Measurements from ENCODE around the gene MOG.

DNA sequence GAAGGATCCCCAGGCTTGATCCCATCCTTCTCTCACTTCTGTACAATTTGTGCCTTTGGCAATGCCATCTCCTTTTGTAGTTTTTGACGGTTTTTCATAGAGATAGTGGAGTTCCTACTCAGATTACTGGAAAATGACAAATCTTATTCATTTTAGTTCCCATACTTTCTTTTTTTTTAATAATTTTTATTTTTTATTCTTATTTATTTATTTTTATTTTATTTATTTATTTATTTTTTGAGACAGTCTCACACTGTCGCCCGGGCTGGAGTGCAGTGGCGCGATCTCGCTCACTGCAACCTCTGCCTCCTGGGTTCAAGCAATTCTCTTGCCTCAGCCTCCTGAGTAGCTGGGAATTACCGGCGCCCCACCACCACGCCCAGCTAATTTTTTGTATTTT lies 19.6 kb upstream of the MOG start:
- TF ChIP-seq, protein P1, sequence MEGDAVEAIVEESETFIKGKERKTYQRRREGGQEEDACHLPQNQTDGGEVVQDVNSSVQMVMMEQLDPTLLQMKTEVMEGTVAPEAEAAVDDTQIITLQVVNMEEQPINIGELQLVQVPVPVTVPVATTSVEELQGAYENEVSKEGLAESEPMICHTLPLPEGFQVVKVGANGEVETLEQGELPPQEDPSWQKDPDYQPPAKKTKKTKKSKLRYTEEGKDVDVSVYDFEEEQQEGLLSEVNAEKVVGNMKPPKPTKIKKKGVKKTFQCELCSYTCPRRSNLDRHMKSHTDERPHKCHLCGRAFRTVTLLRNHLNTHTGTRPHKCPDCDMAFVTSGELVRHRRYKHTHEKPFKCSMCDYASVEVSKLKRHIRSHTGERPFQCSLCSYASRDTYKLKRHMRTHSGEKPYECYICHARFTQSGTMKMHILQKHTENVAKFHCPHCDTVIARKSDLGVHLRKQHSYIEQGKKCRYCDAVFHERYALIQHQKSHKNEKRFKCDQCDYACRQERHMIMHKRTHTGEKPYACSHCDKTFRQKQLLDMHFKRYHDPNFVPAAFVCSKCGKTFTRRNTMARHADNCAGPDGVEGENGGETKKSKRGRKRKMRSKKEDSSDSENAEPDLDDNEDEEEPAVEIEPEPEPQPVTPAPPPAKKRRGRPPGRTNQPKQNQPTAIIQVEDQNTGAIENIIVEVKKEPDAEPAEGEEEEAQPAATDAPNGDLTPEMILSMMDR (conservative IDR thresholded peaks at IDR 0.05; ENCODE audit: low read depth in 2 of 2): no peak
- TF ChIP-seq JUNB (IDR thresholded peaks at IDR 0.05; ENCODE audit: unreplicated experiment) (no peak), POLR2AphosphoS5 (IDR thresholded peaks at IDR 0.05; ENCODE audit: low read depth) (no peak), EZH2phosphoT487 (IDR thresholded peaks at IDR 0.05; ENCODE audit: unreplicated experiment) (no peak), EZH2 (IDR thresholded peaks at IDR 0.05; ENCODE audit: low read depth, unreplicated experiment) (no peak), NANOG (IDR thresholded peaks at IDR 0.05; ENCODE audit: borderline replicate concordance) (no peak), CREB1 (CRISPR knock-in tag; IDR thresholded peaks at IDR 0.05; ENCODE audit: low read depth) (no peak)
- TF ChIP-seq, protein P2, sequence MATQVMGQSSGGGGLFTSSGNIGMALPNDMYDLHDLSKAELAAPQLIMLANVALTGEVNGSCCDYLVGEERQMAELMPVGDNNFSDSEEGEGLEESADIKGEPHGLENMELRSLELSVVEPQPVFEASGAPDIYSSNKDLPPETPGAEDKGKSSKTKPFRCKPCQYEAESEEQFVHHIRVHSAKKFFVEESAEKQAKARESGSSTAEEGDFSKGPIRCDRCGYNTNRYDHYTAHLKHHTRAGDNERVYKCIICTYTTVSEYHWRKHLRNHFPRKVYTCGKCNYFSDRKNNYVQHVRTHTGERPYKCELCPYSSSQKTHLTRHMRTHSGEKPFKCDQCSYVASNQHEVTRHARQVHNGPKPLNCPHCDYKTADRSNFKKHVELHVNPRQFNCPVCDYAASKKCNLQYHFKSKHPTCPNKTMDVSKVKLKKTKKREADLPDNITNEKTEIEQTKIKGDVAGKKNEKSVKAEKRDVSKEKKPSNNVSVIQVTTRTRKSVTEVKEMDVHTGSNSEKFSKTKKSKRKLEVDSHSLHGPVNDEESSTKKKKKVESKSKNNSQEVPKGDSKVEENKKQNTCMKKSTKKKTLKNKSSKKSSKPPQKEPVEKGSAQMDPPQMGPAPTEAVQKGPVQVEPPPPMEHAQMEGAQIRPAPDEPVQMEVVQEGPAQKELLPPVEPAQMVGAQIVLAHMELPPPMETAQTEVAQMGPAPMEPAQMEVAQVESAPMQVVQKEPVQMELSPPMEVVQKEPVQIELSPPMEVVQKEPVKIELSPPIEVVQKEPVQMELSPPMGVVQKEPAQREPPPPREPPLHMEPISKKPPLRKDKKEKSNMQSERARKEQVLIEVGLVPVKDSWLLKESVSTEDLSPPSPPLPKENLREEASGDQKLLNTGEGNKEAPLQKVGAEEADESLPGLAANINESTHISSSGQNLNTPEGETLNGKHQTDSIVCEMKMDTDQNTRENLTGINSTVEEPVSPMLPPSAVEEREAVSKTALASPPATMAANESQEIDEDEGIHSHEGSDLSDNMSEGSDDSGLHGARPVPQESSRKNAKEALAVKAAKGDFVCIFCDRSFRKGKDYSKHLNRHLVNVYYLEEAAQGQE (IDR thresholded peaks at IDR 0.05; ENCODE audit: unreplicated experiment): no peak
